Dermis microvascular lymphatic vessel endothelial cell (primary cell): ENCODE results near the gene NDUFA13. TPM values are rescaled to one million over a fixed set of nuclear protein-coding genes. Genes with fewer than 3 reads are reported as not detected.

Source experiments
- DNase-seq, 2 donors: peaks; one replicate each; pipeline versions ENCODE4 v3.0.0 to v3.0.0-alpha.2; 2010; ENCODE audit warnings: low read depth in 2 of 2
- total RNA-seq: library from RNA; depleted of rRNA; stranded (reverse); fragments of >200 nt; gene quantifications from 2 replicates; pipeline ENCODE4 v1.2.1, GENCODE V29; 2014

Gene NDUFA13
- total RNA-seq, 1 donor from 2014 or later: 250 TPM

GRCh38 chr19:19488875-19489690 lies 26.9 kb upstream of the NDUFA13 start:
- peak; percentile 91 to 97 for DNase-seq

- no peak for DNase-seq
These were observed 26.2 kb upstream of the NDUFA13 start for GRCh38 chr19:19489804-19490204.

GRCh38 chr19:19490214-19490968 lies 25.6 kb upstream of the NDUFA13 start:
- peak; percentile 77 to 87 for DNase-seq

- no peak for DNase-seq
These were observed 24.6 kb upstream of the NDUFA13 start for GRCh38 chr19:19491321-19492025.

GRCh38 chr19:19492026-19492610 lies 23.9 kb upstream of the NDUFA13 start:
- no peak for DNase-seq

GRCh38 chr19:19493841-19494546 lies 22.0 kb upstream of the NDUFA13 start:
- no peak for DNase-seq

- no peak for DNase-seq
These were observed 20.1 kb upstream of the NDUFA13 start for GRCh38 chr19:19495614-19496603.

- no peak for DNase-seq
These were observed 17.6 kb upstream of the NDUFA13 start for GRCh38 chr19:19498255-19498991.

GRCh38 chr19:19499272-19499995 lies 16.6 kb upstream of the NDUFA13 start:
- no peak for DNase-seq

GRCh38 chr19:19500975-19501644 lies 14.9 kb upstream of the NDUFA13 start:
- no peak for DNase-seq

- DNase-seq: no peak
These were observed 14.2 kb upstream of the NDUFA13 start for GRCh38 chr19:19501798-19502197.

GRCh38 chr19:19502281-19502680 lies 13.7 kb upstream of the NDUFA13 start:
- DNase-seq: no peak

GRCh38 chr19:19502808-19503602 lies 13.0 kb upstream of the NDUFA13 start:
- DNase-seq: no peak

- no peak for DNase-seq
These were observed 11.0 kb upstream of the NDUFA13 start for GRCh38 chr19:19504754-19505668.

GRCh38 chr19:19505669-19506326 lies 10.2 kb upstream of the NDUFA13 start:
- DNase-seq: no peak
